Posterior vena cava (tissue), 2 donors: ENCODE data around the gene IQGAP2. TPM values are rescaled to one million over a fixed set of nuclear protein-coding genes. Genes with fewer than 3 reads are reported as not detected.
A peak's percentile ranks its signal among the peaks of the same experiment; 100 is the strongest.

ENCODE experiments used
- DNase-seq: peaks from one replicate; pipeline ENCODE4 v3.0.0-alpha.2; 2020; ENCODE audit warnings: low spot score
- intact Hi-C, 2 donors: fragments of 100-400 bp; cut with DNase I; formaldehyde crosslinking; loops; one replicate each; pipeline versions ENCODE4 v1.14.1 to v1.14.2; 2022 to 2023
- total RNA-seq, 2 donors: library from RNA; stranded (reverse); fragmentation: NEBNext Ultra II Directional; extraction: Animal tissue kit (Norgen Biotek cat#: 25700); gene quantifications; one replicate each; pipeline ENCODE4 v1.2.1, GENCODE V29; 2021
- donor health status: DM: yes; HTN: yes; CAD: no.
- donor health status: DM: yes; HTN: yes; CAD: no.

The IQGAP2 gene
- total RNA-seq, 2 donors from 2014 or later: 12.9 to 15.0 TPM

GRCh38 chr5:76705574-76705973 is 302.5 kb downstream of the IQGAP2 start:
- DNase-seq: no peak
- intact Hi-C loops: no loop called here

- intact Hi-C loops: no loop called here
- no peak for DNase-seq
Observed at GRCh38 chr5:76709762-76710161, 306.7 kb downstream of the IQGAP2 start.

GRCh38 chr5:76710991-76711390 is 307.9 kb downstream of the IQGAP2 start:
- no peak for DNase-seq
- intact Hi-C loops: no loop called here

- intact Hi-C loops: no loop called here
- DNase-seq: no peak
Observed at GRCh38 chr5:76714751-76715485, 311.8 kb downstream of the IQGAP2 start.

GRCh38 chr5:76715486-76715735 is 312.3 kb downstream of the IQGAP2 start:
- intact Hi-C loops: no loop called here
- DNase-seq: no peak

- DNase-seq: peak; percentile 88
- intact Hi-C loops: no loop called here
Observed at GRCh38 chr5:76715736-76716455, 312.8 kb downstream of the IQGAP2 start, which contains the start of gene F2R. Gene F2R, plus strand, starts transcription at chr5:76716126. Its CDS starts 182 bp downstream, at chr5:76716308.

GRCh38 chr5:76716456-76717157 is 313.5 kb downstream of the IQGAP2 start:
- intact Hi-C loops: no loop called here
- DNase-seq: no peak

- DNase-seq: no peak
- intact Hi-C loops: no loop called here
Observed at GRCh38 chr5:76717222-76718083, 314.4 kb downstream of the IQGAP2 start.

- intact Hi-C loops: no loop called here
- DNase-seq: no peak
Observed at GRCh38 chr5:76718381-76718832, 315.3 kb downstream of the IQGAP2 start.

GRCh38 chr5:76718880-76719279 is 315.8 kb downstream of the IQGAP2 start:
- intact Hi-C loops: no loop called here
- no peak for DNase-seq

- intact Hi-C loops: no loop called here
- DNase-seq: no peak
Observed at GRCh38 chr5:76720988-76721569, 318.0 kb downstream of the IQGAP2 start.

GRCh38 chr5:76723266-76723665 is 320.2 kb downstream of the IQGAP2 start:
- no peak for DNase-seq
- intact Hi-C loops: no loop called here

- intact Hi-C loops: no loop called here
- DNase-seq: no peak
Observed at GRCh38 chr5:76723906-76724305, 320.8 kb downstream of the IQGAP2 start.

- intact Hi-C loops: no loop called here
- no peak for DNase-seq
Observed at GRCh38 chr5:76724871-76725270, 321.8 kb downstream of the IQGAP2 start.

GRCh38 chr5:76728965-76729364 is 325.9 kb downstream of the IQGAP2 start:
- intact Hi-C loops: no loop called here
- no peak for DNase-seq

GRCh38 chr5:76729373-76730290 is 326.5 kb downstream of the IQGAP2 start:
- no peak for DNase-seq
- intact Hi-C loops: no loop called here

GRCh38 chr5:76732405-76733048 is 329.4 kb downstream of the IQGAP2 start:
- intact Hi-C loops: no loop called here
- DNase-seq: no peak

GRCh38 chr5:76733049-76733417 is 329.9 kb downstream of the IQGAP2 start:
- intact Hi-C loops: no loop called here
- DNase-seq: no peak
